ENCODE data around the gene IRF2.

DNA sequence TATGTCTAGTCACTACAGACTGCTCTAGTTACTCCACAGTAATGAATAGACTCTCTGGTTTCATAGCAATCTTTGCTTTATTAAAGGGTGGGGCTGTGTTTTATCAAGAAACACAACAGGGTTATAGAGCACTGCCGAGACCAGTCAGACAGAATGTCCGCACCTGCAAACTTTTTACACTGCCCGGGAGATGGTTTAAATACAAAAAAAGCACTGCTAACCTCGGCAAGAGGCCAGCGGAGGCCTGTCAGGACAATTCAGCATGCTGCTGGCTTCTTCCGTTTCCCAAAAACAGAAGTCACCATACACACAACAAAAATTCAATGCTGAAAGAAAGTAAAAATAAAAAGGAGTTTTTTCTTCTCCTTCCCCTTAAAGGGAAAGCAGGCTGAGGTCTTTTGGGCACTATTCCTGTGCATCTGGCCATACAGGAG is 67.4 kb downstream of the IRF2 start:
- TF ChIP-seq POLR2A (IDR thresholded peaks at IDR 0.05; ENCODE audit: low read depth, low read length) (no peak), POLR2AphosphoS5 (IDR thresholded peaks at IDR 0.05; ENCODE audit: low read depth, low read length) (no peak), TAF1 (IDR thresholded peaks at IDR 0.05; ENCODE audit: low read depth, low read length) (no peak)

Measured in GM12891 (cell line).